ENCODE measurements around the gene KCNN1.

The KCNN1 gene

GRCh38 chr19:17926044-17926443 is 40.9 kb upstream of the KCNN1 start:
- no peaks in the 10 kb centered on the region for H3K9me3 ChIP-seq (ENCODE audit: insufficient read depth, low read length)
- H2AFZ ChIP-seq (ENCODE audit: low read depth, low read length) = no peak overlapping the region
- no peak overlapping the region for H3K27ac ChIP-seq (ENCODE audit: low read length)
- no peaks in the 10 kb centered on the region for H4K20me1 ChIP-seq (ENCODE audit: insufficient read depth, low read length)
- no peaks in the 10 kb centered on the region for H3K79me2 ChIP-seq (ENCODE audit: low read length)
- no peak for TF ChIP-seq CTCF (IDR thresholded peaks at IDR 0.05; ENCODE audit: low read depth, low read length)
- TF ChIP-seq EZH2phosphoT487 (IDR thresholded peaks at IDR 0.05; ENCODE audit: low read depth) = no peak
- peaks cover 16% of the 10 kb centered on the region for H3K4me1 ChIP-seq (ENCODE audit: low read length)
- no peaks in the 10 kb centered on the region for H3K36me3 ChIP-seq (replicated peaks; ENCODE audit: low read depth, low read length)
- no peak overlapping the region for H3K9ac ChIP-seq (ENCODE audit: low read length)
- no peak overlapping the region for H3K4me2 ChIP-seq (ENCODE audit: low read length)
- H3K4me3 ChIP-seq (ENCODE audit: low read length) = no peak overlapping the region
- 0 out of 2 replicates have a peak, but pooled peaks cover 6% of the 10 kb centered on the region for H3K27me3 ChIP-seq (ENCODE audit: low read depth, low read length)

- peak overlapping the region; percentile 56 for H3K4me2 ChIP-seq (ENCODE audit: low read length)
- H3K9me3 ChIP-seq (ENCODE audit: insufficient read depth, low read length) = no peaks in the 10 kb centered on the region
- H3K27me3 ChIP-seq (ENCODE audit: low read depth, low read length) = 0 out of 2 replicates have a peak, but pooled peaks cover 6% of the 10 kb centered on the region
- peaks cover 29% of the 10 kb centered on the region for H3K4me1 ChIP-seq (ENCODE audit: low read length)
- no peak overlapping the region for H2AFZ ChIP-seq (ENCODE audit: low read depth, low read length)
- no peaks in the 10 kb centered on the region for H3K36me3 ChIP-seq (replicated peaks; ENCODE audit: low read depth, low read length)
- H3K27ac ChIP-seq (ENCODE audit: low read length) = no peak overlapping the region
- H3K4me3 ChIP-seq (ENCODE audit: low read length) = no peak overlapping the region
- peaks cover 12% of the 10 kb centered on the region for H3K79me2 ChIP-seq (ENCODE audit: low read length)
- no peak overlapping the region for H3K9ac ChIP-seq (ENCODE audit: low read length)
- H4K20me1 ChIP-seq (ENCODE audit: insufficient read depth, low read length) = no peaks in the 10 kb centered on the region
- TF ChIP-seq EZH2phosphoT487 (IDR thresholded peaks at IDR 0.05; ENCODE audit: low read depth) = no peak
- TF ChIP-seq CTCF (IDR thresholded peaks at IDR 0.05; ENCODE audit: low read depth, low read length) = no peak
These were observed 37.9 kb upstream of the KCNN1 start for GRCh38 chr19:17929056-17929455.

GRCh38 chr19:17931532-17932191 is 35.2 kb upstream of the KCNN1 start:
- no peak for TF ChIP-seq CTCF (IDR thresholded peaks at IDR 0.05; ENCODE audit: low read depth, low read length)
- H3K9ac ChIP-seq (ENCODE audit: low read length) = peak overlapping the region; percentile 82

GRCh38 chr19:17932485-17933338 is 34.2 kb upstream of the KCNN1 start, which contains the start of gene CCDC124:
TSS of gene CCDC124 (plus strand) at chr19:17933015. CDS start at chr19:17936421, 3,406 bp downstream.
- H3K9ac ChIP-seq (ENCODE audit: low read length) = peak within 1 kb of the TSS; percentile 82
- no peaks in the 10 kb centered on the region for H3K27me3 ChIP-seq (ENCODE audit: low read depth, low read length)
- H3K4me2 ChIP-seq (ENCODE audit: low read length) = peak within 1 kb of the TSS; percentile 83
- TF ChIP-seq EZH2phosphoT487 (IDR thresholded peaks at IDR 0.05; ENCODE audit: low read depth) (no peak), CTCF (IDR thresholded peaks at IDR 0.05; ENCODE audit: low read depth, low read length) (peak; percentile 99)
- H3K4me3 ChIP-seq (ENCODE audit: low read length) = peak within 1 kb of the TSS; percentile 84
- peaks cover 32% of the 10 kb centered on the region for H3K4me1 ChIP-seq (ENCODE audit: low read length)
- H3K9me3 ChIP-seq (ENCODE audit: insufficient read depth, low read length) = no peaks in the 10 kb centered on the region
- peak within 1 kb of the TSS; percentile 97 for H2AFZ ChIP-seq (ENCODE audit: low read depth, low read length)
- H3K36me3 ChIP-seq (replicated peaks; ENCODE audit: low read depth, low read length) = peaks cover 3% of the 10 kb centered on the region
- peaks cover 21% of the 10 kb centered on the region for H3K79me2 ChIP-seq (ENCODE audit: low read length)
- no peaks in the 10 kb centered on the region for H4K20me1 ChIP-seq (ENCODE audit: insufficient read depth, low read length)
- peak within 1 kb of the TSS; percentile 71 for H3K27ac ChIP-seq (ENCODE audit: low read length)

More at GRCh38 chr19:17931532-17932191, 35.2 kb upstream of the KCNN1 start:
- H3K27me3 ChIP-seq (ENCODE audit: low read depth, low read length) = no peaks in the 10 kb centered on the region
- peak overlapping the region; percentile 84 for H3K4me3 ChIP-seq (ENCODE audit: low read length)
- H3K36me3 ChIP-seq (replicated peaks; ENCODE audit: low read depth, low read length) = peaks cover 3% of the 10 kb centered on the region
- H2AFZ ChIP-seq (ENCODE audit: low read depth, low read length) = 0 out of 2 replicates have a peak overlapping the region, but pooled peaks have one; percentile 67
- peaks cover 21% of the 10 kb centered on the region for H3K79me2 ChIP-seq (ENCODE audit: low read length)
- H3K4me2 ChIP-seq (ENCODE audit: low read length) = peak overlapping the region; percentile 83
- H3K9me3 ChIP-seq (ENCODE audit: insufficient read depth, low read length) = no peaks in the 10 kb centered on the region
- H4K20me1 ChIP-seq (ENCODE audit: insufficient read depth, low read length) = no peaks in the 10 kb centered on the region
- H3K27ac ChIP-seq (ENCODE audit: low read length) = no peak overlapping the region; the same call in 1 of the 2 replicates
- H3K4me1 ChIP-seq (ENCODE audit: low read length) = peaks cover 32% of the 10 kb centered on the region

Data from OCI-LY3 (cell line).